SK-N-SH (cell line): ENCODE measurements around the gene MACROD1. TPM values are rescaled to one million over a fixed set of nuclear protein-coding genes. Genes with fewer than 3 reads are reported as not detected.

ENCODE experiments used
- CTCF ChIA-PET: fragments of 300-600, 350-600 bp; formaldehyde crosslinking; extraction: SDS; loops from one replicate; lab custom pipeline; 2021; lab: Yijun Ruan, JAX
- POLR2A ChIA-PET: fragments of 350-600 bp; sonication (Branson Sonifier 250); formaldehyde crosslinking; extraction: SDS; loops from one replicate; lab custom pipeline; 2020; ENCODE audit warnings: antibody characterized with exemption, inconsistent platforms; lab: Yijun Ruan, JAX
- DNase-seq: peaks from one replicate; pipeline ENCODE4 v3.0.0; 2012
- H2AFZ ChIP-seq: fragments of 200-600 bp; sonication (generic); 2 replicates; pipeline ENCODE4 v1.8.1; 2016; ENCODE audit warnings: antibody characterized with exemption, mild to moderate bottlenecking, low read depth
- H3F3A ChIP-seq: fragments of 200-600 bp; sonication (generic); replicated peaks from 2 replicates; pipeline ENCODE3; 2016; ENCODE audit warnings: antibody characterized with exemption, mild to moderate bottlenecking; ENCODE audit not compliant: insufficient read depth
- H3K27ac ChIP-seq, 2 experiments: fragments of 200-500 bp in 1 of 2; fragments of 200-600 bp in 1 of 2; sonication (Bioruptor generic) in 1 of 2; sonication (generic), shearing (Covaris generic) in 1 of 2; 2 replicates each; pipeline versions ENCODE4 v1.5.1 to v1.6.1; 2014 to 2016; ENCODE audit warnings: low read depth in 2 of 2, inconsistent platforms in 1 of 2, low read length in 1 of 2, mild to moderate bottlenecking in 1 of 2, mixed read lengths in 1 of 2
- H3K27me3 ChIP-seq: fragments of 200-600 bp; sonication (generic), shearing (Covaris generic); 2 replicates; pipeline ENCODE4 v1.6.1; 2016; ENCODE audit warnings: mixed run types; ENCODE audit not compliant: insufficient read depth
- H3K36me3 ChIP-seq, 2 experiments: fragments of 200-500 bp in 1 of 2; fragments of 200-600 bp in 1 of 2; sonication (Bioruptor generic) in 1 of 2; sonication (generic) in 1 of 2; replicated peaks in 1 of 2; 2 replicates each; pipeline versions ENCODE3 to v1.5.1; 2014 to 2016; ENCODE audit warnings: low read length in 1 of 2, mild to moderate bottlenecking in 1 of 2; ENCODE audit not compliant: insufficient read depth in 2 of 2, control insufficient read depth in 1 of 2
- H3K4me1 ChIP-seq, 2 experiments: fragments of 200-500 bp in 1 of 2; fragments of 200-600 bp in 1 of 2; sonication (Bioruptor generic) in 1 of 2; sonication (generic), shearing (Covaris generic) in 1 of 2; 2 replicates each; pipeline versions ENCODE4 v1.5.1 to v1.6.1; 2014 to 2016; ENCODE audit warnings: low read depth in 1 of 2, low read length in 1 of 2, mixed run types in 1 of 2; ENCODE audit not compliant: insufficient read depth in 2 of 2, control insufficient read depth in 1 of 2
- H3K4me2 ChIP-seq: fragments of 200-600 bp; sonication (generic), shearing (Covaris generic); 2 replicates; pipeline ENCODE4 v1.6.1; 2017; ENCODE audit warnings: mixed run types
- H3K4me3 ChIP-seq, 2 experiments: fragments of 200-500 bp in 1 of 2; fragments of 200-600 bp in 1 of 2; sonication (Bioruptor generic) in 1 of 2; sonication (generic), shearing (Covaris generic) in 1 of 2; 2 replicates each; pipeline versions ENCODE4 v1.5.1 to v1.8.1; 2014 to 2016; ENCODE audit warnings: low read depth in 2 of 2, inconsistent platforms in 1 of 2, low read length in 1 of 2, mild to moderate bottlenecking in 1 of 2, mixed read lengths in 1 of 2, moderate library complexity in 1 of 2
- H3K79me2 ChIP-seq: fragments of 200-600 bp; sonication (generic); 2 replicates; pipeline ENCODE4 v1.8.1; 2017; ENCODE audit warnings: mild to moderate bottlenecking; ENCODE audit not compliant: insufficient read depth
- H3K9ac ChIP-seq: fragments of 200-600 bp; sonication (generic); 2 replicates; pipeline ENCODE4 v1.6.1; 2017; ENCODE audit warnings: mixed run types
- H3K9me2 ChIP-seq: fragments of 200-600 bp; sonication (generic); 2 replicates; pipeline ENCODE4 v1.6.1; 2017; ENCODE audit warnings: mixed run types
- H3K9me3 ChIP-seq: fragments of 200-600 bp; sonication (generic); 2 replicates; pipeline ENCODE4 v1.6.1; 2017; ENCODE audit warnings: mixed run types, mild to moderate bottlenecking, moderate library complexity
- H4K20me1 ChIP-seq: fragments of 200-600 bp; sonication (generic); 2 replicates; pipeline ENCODE4 v1.6.1; 2017; ENCODE audit warnings: mild to moderate bottlenecking, mixed run types; ENCODE audit not compliant: insufficient read depth
- CHD2 ChIP-seq: fragments of 150-350 bp; IDR thresholded peaks from 2 replicates; pipeline ENCODE4 v1.6.1; 2018; ENCODE audit warnings: low read length; ENCODE audit not compliant: partially characterized antibody
- FOXJ3 ChIP-seq: sonication (generic); formaldehyde crosslinking; IDR thresholded peaks from 2 replicates; pipeline ENCODE4 v1.5.1; 2020; ENCODE audit warnings: mild to moderate bottlenecking, missing genetic modification reagents
- GATA2 ChIP-seq: sonication (generic); formaldehyde crosslinking; IDR thresholded peaks from 2 replicates; pipeline ENCODE4 v1.5.0; 2020; ENCODE audit warnings: mild to moderate bottlenecking, missing genetic modification reagents
- RFX5 ChIP-seq: IDR thresholded peaks from 2 replicates; pipeline ENCODE4 v1.6.1; 2012; ENCODE audit warnings: mild to moderate bottlenecking, improper control_type of control experiment, low read length
- TCF12 ChIP-seq: IDR thresholded peaks from 2 replicates; pipeline ENCODE4 v1.4.0; 2012
- WGBS: methylation state at CpG from one replicate; pipeline ENCODE4 v1.1.6; 2017; ENCODE audit warnings: low lambda C conversion rate; 5-methylcytosine and 5-hydroxymethylcytosine counted together
- polyA plus RNA-seq, 3 experiments: library from polyadenylated mRNA; depleted of rRNA; stranded (reverse); fragments of >200 nt; gene quantifications; 2 replicates each; pipeline ENCODE4 v1.2.3, GENCODE V29; 2012
- TF ChIP-seq, protein P1 (sequence below): fragments of 150-350 bp; IDR thresholded peaks from 2 replicates; pipeline ENCODE4 v1.6.1; 2016; ENCODE audit warnings: mild to moderate bottlenecking, low read depth, low read length
- TF ChIP-seq, protein P2 (sequence below): IDR thresholded peaks from 2 replicates; pipeline ENCODE4; 2012
- TF ChIP-seq, protein P3 (sequence below): fragments of 150-350 bp; IDR thresholded peaks from 2 replicates; pipeline ENCODE4 v1.6.1; 2017; ENCODE audit warnings: antibody characterized with exemption, low read length, low read depth, borderline replicate concordance
- TF ChIP-seq, protein P4 (sequence below): fragments of 200-600 bp; sonication (generic); IDR thresholded peaks from 2 replicates; pipeline ENCODE4 v1.6.1; 2017; ENCODE audit warnings: antibody characterized with exemption, mild to moderate bottlenecking, moderate library complexity

Gene MACROD1
- polyA plus RNA-seq, 1 of the 3 experiments (the other 2 are of a cell fraction): 49.1 TPM

DNA sequence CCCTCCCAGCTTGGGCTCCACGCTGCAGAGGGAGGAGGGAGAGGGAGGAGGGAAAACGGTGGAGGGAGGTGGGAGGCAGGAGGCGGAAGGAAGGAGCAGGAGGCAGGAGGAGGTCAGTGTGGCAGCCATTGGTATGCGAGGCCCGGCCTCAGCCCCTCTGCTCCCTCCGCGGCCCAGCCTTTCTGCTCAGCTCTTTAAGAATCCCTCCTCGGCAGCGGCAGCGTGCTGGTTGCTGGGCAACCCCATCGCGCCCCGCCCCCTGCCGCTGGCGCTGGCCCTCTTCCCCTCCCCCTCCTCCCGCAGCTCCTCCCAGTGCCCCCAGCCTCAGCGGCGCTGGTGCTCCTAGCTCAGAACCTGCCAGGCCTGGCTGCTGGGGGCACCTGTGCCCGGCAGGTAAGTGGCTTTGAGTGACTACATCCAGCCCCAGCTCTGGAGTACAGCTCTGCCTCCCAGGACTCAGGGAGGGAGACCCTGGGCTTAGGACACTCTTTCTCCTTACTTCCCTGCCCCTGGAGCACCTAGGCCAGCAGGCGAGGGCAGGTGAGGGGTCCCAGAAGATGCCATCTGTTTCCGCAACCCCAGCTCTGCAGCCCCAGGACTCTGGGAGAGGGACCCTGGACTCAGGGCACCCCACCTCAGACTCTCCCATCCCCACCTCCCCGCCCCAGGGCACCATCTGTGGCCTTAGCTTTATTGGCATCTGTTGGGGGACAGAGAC is 137.4 kb downstream of the MACROD1 start:
- Histone ChIP-seq H3K27ac (no peak overlapping the region), H3K9me2 (no peaks in the 10 kb centered on the region), H3K4me2 (no peak overlapping the region), H2AFZ (no peak overlapping the region), H3K79me2 (no peaks in the 10 kb centered on the region), H3K27me3 (no peaks in the 10 kb centered on the region), H3K36me3 (no peaks in the 10 kb centered on the region), H3K9ac (no peak overlapping the region), H3K4me1 (peaks cover 0 to 20% of the 10 kb centered on the region in 2 experiments; a peak in 1 of 4 replicates), H3K9me3 (no peaks in the 10 kb centered on the region), H4K20me1 (no peaks in the 10 kb centered on the region), H3F3A (no peaks in the 10 kb centered on the region), H3K4me3 (no peak overlapping the region; a peak in 1 of 4 replicates)
- peak; percentile 81 for DNase-seq
- ChIA-PET POLR2A (interaction anchor here (1.1 kb wide), 1 partner anchor 11 kb away, joined by 3 read pairs; no protein-coding TSS in a partner anchor), CTCF (interaction anchor here (0.7 to 2.8 kb wide), 5 partner anchors 12 to 124 kb away, joined by 3 to 6 read pairs (median 3); no protein-coding TSS in a partner anchor)
- 55% methylated on average over 11 of the region's 22 CpGs for WGBS
- TF ChIP-seq, protein P1, sequence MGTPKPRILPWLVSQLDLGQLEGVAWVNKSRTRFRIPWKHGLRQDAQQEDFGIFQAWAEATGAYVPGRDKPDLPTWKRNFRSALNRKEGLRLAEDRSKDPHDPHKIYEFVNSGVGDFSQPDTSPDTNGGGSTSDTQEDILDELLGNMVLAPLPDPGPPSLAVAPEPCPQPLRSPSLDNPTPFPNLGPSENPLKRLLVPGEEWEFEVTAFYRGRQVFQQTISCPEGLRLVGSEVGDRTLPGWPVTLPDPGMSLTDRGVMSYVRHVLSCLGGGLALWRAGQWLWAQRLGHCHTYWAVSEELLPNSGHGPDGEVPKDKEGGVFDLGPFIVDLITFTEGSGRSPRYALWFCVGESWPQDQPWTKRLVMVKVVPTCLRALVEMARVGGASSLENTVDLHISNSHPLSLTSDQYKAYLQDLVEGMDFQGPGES: no peak
- TF ChIP-seq RFX5 (no peak), CHD2 (no peak), GATA2 (CRISPR knock-in tag) (no peak), TCF12 (no peak), FOXJ3 (CRISPR knock-in tag) (no peak)
- TF ChIP-seq, protein P2, sequence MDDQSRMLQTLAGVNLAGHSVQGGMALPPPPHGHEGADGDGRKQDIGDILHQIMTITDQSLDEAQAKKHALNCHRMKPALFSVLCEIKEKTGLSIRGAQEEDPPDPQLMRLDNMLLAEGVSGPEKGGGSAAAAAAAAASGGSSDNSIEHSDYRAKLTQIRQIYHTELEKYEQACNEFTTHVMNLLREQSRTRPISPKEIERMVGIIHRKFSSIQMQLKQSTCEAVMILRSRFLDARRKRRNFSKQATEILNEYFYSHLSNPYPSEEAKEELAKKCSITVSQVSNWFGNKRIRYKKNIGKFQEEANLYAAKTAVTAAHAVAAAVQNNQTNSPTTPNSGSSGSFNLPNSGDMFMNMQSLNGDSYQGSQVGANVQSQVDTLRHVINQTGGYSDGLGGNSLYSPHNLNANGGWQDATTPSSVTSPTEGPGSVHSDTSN: no peak
- TF ChIP-seq, protein P3, sequence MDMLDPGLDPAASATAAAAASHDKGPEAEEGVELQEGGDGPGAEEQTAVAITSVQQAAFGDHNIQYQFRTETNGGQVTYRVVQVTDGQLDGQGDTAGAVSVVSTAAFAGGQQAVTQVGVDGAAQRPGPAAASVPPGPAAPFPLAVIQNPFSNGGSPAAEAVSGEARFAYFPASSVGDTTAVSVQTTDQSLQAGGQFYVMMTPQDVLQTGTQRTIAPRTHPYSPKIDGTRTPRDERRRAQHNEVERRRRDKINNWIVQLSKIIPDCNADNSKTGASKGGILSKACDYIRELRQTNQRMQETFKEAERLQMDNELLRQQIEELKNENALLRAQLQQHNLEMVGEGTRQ: no peak
- TF ChIP-seq, protein P4, sequence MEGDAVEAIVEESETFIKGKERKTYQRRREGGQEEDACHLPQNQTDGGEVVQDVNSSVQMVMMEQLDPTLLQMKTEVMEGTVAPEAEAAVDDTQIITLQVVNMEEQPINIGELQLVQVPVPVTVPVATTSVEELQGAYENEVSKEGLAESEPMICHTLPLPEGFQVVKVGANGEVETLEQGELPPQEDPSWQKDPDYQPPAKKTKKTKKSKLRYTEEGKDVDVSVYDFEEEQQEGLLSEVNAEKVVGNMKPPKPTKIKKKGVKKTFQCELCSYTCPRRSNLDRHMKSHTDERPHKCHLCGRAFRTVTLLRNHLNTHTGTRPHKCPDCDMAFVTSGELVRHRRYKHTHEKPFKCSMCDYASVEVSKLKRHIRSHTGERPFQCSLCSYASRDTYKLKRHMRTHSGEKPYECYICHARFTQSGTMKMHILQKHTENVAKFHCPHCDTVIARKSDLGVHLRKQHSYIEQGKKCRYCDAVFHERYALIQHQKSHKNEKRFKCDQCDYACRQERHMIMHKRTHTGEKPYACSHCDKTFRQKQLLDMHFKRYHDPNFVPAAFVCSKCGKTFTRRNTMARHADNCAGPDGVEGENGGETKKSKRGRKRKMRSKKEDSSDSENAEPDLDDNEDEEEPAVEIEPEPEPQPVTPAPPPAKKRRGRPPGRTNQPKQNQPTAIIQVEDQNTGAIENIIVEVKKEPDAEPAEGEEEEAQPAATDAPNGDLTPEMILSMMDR: no peak
- TF ChIP-seq, all 33 proteins: peak for 0
